GM18511 (cell line): ENCODE data around the gene ANKMY1.
A peak's percentile ranks its signal among the peaks of the same experiment; 100 is the strongest.
"Not testable (repeated sequence)": the region's sequence is repeated elsewhere in the genome, so short reads cannot be mapped to it uniquely, and the experiment has no call there.

Experiments
- ATAC-seq: cut with Tn5 transposase; IDR thresholded peaks from one replicate; pipeline ENCODE4 v1.9.1; 2021; ENCODE audit warnings: mild to moderate bottlenecking, moderate library complexity; ENCODE audit not compliant: unreplicated experiment

Gene ANKMY1

DNA sequence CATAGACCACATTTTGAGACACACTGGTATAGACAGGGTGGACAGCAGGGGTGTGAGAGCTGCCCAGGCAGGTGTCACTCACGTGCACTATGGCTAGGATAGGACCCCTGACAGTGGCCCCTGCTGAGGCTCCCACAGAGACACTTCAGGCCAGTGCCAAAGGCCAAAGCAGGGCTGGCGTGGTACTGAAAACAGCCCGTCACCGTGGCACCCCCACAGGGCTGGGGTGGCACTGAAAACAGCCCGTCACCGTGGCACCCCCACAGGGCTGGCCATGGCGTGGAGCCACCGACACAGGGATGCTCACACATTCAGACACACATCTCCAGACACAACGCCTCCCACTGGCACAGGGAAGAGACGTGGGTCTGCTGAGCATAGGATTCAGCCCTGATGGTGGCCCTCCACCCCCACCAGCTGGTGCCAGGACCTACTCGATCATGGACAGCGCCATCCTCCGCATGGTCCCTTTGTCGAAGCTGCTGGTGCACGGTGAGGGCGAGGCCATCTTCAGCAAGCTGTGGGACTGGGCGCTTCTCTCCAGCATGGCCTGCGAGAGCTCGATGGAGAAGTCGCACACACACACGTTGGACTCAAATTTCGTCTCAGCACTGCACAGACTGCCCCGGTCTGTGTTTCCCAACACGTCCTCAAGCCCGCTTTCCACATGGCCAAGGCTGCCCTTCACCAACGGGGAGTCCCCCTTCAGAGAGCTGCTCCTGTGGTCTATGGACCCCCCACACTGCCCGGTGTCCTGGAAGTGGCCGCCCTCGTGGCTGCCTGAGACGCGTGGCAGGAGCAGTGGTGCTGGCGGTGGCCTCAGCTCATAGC, 34.1 kb downstream of the ANKMY1 start:
- ATAC-seq: no peak

DNA sequence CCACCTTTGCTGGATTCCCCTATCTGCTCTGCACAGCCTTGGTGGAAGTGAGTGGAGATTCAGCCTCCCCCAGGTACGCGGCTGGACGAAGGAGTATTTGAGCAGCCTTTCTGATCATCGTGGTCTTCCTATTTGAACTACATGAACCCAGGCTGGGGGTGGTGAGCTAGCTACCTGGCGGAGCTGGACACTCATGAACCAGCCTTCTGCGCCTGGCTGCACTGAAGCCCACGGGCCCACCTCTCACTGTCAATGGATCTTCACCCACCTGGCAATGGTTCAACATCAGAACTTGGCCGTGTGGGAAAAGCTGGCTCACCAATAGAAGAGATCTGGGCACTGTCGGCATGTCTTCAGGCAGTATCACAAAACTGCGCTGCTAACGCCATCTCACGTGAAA, 35.4 kb downstream of the ANKMY1 start:
- ATAC-seq: no peak

DNA sequence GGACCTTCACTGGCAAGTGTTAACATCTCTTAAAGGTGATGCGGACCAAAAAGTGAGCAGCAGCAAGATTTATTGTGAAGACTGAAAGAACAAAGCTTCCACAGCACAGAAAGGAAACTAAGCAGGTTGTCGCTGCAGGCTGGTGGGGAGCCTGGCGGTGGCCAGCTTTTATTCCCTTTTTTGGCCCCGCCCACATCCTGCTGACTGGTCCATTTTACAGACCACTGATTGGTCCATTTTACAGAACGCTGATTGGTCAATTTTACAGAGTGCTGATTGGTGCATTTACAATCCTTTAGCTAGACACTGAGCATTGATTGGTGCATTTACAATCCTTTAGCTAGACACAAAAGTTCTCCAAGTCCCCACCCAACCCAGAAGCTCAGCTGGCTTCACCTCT, 35.9 kb downstream of the ANKMY1 start:
- not testable (repeated sequence) for ATAC-seq

DNA sequence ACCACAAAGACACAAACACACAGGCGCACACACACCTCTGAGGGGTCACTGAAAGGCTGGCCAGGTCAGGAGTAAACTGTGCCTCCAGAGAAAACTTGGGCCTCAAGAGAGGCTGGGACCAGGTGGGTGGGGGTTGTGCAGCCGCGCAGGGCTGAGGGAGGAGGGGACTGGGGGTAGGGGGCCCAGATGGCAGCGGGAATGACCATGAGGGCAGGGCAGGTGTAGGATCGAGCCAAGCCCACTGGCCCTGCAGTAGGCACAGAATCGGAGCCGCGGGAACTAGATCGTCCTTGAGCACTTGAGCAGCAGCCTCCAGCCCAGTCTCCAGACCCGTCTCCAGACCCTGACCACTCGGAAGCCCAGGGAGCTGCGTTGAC, 36.8 kb downstream of the ANKMY1 start:
- no peak for ATAC-seq

DNA sequence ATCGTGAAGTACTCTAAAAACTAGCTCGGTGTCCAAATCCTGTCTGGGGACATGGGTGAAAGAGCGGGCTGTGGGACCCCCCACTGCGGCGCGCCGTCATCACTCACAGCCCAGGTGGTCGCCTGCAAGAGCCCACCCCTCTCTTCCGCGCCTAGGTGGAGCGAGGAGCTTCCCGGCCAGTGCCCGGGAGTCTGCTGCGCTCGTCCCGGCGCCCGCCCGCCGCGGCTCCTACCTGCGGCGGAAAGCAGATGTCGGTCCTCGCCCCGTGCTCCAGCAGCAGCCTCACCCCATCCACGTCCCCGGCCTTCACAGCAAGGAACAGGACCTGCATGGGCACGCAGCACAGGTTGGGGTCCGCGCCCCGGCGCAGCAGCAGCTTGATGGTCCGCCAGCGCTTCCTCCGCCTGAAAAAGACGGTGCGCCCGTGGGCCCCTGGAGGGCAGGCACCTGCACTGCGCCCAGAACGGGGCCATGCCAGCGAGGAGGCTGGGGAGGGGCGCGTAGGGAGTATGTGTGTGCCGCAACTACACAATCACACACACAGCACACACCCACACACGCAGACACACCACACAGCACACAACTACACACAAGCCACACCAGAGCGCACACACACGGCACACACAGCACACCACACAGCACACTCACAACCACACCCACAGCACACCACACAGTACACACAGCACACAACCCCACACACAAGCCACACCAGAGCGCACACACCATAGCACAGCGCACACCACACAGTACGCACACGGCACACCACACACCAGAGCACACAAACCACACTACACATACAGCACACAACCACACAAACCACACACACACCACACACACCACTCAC, 37.4 kb downstream of the ANKMY1 start:
- no peak for ATAC-seq

DNA sequence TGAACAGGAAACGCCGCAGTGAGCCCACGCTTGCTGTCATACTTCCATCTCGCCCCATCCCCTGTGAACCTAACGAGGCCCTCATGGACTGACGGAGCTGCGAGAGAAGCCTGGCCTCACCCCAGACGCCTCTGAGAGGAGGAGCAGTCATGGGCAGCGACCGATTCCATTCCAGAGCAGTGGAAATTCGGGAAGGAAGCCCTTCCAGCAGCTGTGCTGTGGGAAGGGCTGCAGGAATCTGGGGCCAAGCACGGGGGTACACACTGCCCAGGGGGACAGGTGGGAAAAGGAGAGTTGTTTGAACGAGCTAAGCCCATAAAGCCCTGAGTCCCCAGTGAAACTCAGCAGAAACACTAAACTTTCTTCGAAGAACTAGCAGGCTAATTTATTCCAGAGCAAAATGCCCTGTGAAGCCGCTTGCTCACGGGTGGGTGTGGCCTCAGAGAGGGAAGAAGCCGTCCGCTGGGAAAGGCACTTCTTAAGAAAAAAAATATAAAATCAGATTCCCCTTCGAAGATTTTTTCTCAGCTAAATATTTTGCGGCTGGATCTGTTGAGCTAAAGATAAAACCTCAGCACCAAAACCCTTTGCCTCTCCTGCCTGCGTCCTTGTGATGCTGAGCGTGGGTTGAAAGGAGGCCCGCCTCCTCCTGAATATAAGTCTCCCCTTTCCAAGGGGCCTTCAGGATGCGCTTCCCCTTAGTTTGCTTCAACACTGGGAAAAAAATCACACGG, 38.2 kb downstream of the ANKMY1 start:
- no peak for ATAC-seq

DNA sequence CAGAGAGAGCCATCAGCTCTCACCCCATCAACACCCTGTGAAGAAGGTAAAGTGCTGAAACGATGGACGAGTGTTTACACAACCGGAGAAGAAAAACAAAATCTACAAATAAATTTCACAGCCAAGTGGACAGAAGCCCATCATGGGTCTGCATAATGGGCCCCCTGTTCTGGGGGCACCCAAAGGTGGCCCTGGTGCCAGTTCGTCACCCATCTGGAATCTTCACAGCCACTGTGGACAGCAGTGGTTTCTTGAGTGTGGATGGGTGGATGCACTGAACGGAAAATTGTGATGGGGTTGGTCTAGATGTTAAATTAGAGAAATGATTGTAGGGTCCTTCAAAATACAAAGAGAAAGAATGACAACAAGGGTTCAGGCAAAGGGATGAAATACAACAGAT, 38.8 kb downstream of the ANKMY1 start:
- ATAC-seq: no peak

DNA sequence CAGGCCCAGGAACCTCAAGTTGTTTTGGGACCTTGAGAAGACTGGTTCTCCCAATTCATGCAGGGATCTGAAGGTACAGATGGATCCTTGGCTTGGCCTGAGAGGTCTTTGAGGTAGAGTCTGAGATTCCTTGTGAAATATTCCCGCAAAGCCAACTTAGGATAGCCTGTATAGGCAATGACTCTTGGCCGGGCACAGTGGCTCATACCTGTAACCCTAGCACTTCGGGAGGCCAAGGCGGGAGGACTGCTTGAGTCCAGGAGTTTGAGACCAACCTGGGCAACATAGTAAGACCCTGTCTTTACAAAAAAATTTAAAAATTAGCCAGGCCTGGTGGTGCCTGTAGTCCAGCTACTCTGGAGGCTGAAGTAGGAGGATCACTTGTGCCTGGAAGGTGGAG, 40.4 kb downstream of the ANKMY1 start:
- no peak for ATAC-seq

DNA sequence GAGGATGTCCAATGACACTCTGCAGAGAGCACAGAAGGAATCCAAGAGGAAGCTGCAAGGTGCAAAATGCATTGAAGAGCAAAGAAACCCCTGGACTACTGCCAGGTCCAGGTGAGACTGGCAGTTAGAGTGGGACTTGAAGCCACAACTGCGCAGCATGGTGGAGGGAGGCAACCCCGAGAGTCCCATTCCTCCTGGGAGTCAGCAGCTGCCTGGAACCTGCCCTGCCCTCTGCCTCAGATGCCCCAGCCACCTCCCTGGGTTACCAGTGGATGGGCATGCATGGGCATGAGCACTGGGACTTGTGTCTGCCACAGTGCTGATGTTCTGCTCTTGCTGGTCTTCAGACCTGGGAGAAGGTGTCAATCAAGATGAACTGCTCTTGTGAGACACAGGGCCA, 43.2 kb downstream of the ANKMY1 start:
- ATAC-seq: no peak

DNA sequence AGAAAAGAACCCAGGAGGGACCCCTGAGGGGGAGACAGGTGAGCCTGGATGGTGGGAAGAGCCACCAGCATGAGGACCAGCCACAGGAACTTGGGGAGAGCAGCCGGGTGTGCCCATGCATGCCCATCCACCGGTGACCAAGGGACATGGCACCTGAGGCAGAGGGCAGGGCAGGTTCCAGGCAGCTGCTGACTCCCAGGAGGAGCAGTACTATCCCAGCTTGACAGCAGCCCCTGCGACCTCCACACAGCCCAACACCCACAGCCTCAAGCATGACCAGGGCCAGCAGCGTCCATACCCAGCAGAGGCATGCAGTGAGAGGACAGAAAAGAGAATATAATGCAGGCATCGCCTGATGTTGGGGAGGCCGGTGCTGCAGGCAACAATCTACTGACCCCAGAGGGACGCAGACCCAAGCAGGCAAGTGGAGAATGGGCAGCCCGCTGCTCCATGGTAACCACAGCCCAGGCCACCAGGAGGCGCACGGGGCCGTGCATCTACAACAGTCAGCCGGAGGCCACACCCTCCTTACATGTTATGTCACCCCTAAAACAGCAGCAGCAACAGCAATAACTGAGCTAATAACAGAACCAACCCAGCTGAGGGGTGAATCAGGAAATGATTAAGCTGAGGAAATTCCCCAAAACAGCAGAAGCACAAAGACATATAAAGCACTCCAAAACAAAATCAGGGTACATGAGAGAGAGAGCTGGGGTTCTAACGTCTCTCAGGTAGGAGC, 44.1 kb downstream of the ANKMY1 start:
- peak; percentile 98 for ATAC-seq

DNA sequence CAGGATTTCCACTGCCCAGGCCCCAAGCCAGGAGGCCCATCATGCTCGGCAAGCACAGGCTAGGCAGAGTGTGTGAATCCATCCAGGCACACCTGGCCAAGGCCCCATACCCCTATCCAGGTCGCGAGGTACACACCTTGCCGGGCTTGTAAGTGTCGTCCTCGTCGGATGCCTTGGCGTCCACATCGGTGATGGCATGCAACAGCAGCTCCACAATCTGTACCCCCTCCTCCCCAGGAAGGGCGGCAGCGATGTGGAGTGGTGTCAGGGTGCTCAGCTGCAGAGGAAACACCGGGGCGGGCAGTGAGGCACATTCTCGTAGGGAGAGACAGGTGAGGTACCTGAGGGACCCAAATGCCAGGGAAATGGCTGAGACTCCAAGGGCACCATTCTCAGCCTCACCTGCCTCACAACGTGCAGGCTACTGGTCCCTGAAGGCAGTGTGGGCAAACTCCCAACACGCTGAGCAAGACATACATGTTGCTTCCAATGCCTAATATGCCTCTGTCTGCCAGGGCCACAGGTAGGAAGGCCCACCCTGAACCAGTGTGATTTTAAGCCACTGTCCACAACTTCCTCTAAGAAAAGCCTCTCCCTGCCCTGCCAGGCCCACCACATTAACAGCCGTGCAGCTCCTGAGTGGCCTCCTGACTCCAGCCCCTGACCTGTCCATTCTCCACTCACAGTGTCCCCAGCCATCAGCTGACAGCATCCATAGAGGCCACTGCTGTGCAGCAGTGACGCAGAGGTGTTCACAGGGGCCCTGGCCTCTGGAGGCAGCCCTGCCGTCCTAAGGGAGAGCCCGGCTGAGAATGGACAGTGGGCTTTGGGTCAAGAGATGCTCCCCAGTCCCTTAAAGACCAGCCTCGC, 44.9 kb downstream of the ANKMY1 start:
- no peak for ATAC-seq

DNA sequence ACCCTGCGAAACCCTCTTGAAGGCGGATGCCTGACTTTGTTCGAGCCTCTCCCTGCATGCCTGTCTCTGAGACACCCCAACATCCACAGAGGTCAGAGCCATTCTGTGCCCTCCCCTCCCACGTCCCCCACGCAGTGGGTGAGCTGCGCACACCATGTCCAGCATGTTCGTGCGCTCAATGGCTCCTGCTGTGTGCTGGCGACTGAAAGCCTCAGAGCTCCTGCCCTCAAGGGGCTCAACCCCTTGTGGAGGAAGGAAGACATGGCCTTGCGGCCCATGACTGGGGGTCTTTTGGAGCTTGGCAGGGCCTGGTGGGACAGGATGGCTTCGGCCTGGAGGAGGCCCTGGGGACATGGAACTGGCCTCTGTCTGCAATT, 45.7 kb downstream of the ANKMY1 start:
- ATAC-seq: no peak

DNA sequence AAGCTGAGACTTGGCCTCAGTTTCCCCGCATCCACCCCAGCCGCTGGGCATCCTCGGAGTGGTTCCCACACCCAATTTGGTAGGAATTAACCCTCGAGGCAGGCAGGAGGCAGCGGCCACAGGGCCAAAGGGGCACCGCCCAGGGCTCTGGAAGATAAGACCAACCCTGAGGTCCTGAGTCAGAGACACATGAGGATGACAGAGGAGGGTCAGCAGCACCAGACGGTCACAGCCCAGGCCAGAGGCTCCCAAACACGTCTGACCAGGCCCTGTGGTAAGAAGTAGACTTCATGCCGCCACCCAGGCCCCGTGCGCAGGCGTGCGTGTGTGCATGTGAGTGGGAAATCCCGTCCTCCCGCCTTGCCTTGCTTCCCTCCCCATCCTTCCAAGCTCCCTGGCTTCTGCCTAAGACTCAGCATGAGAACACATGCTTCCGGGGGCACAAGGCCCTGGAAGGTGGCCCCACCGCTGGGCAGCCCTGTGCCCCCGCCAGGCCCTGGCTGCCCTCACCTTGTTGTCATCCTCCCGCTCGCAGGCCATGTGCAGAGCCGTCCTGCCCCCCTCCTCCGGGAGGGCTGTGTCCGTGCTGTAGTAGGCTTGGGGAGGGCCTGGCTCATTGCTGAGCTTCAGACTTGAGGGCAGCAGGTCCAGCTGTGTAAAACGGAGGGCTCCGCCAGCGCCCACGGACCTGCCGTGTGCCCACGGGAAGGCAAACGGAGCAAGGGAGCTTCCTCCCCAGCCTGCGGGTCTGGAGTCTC, 46.3 kb downstream of the ANKMY1 start:
- no peak for ATAC-seq

DNA sequence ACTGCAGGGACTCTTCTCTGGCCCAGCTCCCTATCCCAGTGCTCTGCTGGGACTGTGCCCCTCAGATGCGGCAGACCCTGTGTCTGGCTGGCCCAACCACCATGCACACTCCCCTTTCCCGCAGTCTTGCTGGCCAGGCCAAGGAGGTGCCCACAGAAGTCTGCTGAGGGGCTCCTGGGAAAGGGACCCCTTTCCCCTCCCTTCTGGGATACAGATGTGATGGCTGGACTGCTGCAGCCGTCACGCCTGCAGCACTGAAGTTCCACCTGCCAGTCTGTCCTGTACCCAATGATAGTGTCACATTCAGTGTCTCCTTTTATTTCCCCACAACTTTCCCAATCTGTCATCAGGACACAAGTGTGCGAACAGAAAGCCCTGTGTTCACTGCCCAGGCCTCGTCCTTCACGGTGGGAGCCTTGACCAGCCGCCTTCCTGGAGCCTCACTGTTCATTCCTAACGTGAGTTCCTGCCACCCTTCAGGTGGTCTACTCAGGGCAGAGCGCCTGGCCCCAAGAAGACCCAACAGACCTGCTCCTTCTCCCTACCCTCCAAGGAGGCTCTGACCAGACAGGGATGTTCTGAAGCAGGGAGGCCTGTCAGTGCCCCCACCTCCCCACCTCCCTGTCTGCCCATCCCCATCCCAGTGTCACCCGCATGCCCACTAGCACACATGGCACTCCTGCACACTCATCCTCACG, 47.1 kb downstream of the ANKMY1 start:
- ATAC-seq: no peak

DNA sequence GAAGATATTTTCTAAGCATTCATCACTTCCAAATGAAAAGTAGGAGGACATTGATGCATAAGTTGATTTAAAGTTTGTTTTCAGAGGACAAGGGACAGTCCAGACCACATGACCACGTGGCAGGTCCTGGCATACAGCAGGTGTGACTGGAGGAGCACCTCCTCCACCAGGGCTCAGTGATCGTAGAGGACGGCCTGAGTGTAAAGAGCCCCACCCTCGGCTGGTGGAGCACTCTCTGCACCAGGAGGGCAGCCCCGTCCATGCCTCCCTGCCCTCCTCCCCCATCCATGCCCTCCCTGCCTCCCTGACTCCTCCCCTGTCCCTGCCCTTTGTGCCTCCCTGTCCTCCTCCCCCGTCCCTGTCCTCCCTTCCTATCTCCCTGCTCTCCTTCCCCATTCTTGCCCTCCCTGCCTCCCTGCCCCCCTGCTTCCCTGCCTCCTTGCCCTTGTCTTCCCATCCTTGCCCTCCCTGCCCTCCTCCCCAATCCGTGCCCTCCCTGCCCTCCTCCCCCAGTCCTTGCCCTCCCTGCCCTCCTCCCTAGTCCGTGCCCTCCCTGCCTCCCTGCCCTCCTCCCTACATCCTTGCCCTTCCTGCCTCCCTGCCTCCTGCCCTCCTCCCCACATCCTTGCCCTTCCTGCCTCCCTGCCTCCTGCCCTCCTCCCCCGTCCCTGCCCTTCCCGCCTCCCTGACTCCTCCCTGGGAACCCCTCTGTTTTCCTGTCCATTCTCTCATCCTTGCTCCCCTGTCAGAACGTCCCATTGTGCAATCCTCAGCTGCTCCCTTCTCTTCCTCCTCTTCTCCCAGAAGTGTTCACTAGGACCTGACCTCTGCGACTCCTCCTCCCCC, 47.9 kb downstream of the ANKMY1 start:
- ATAC-seq: no peak

DNA sequence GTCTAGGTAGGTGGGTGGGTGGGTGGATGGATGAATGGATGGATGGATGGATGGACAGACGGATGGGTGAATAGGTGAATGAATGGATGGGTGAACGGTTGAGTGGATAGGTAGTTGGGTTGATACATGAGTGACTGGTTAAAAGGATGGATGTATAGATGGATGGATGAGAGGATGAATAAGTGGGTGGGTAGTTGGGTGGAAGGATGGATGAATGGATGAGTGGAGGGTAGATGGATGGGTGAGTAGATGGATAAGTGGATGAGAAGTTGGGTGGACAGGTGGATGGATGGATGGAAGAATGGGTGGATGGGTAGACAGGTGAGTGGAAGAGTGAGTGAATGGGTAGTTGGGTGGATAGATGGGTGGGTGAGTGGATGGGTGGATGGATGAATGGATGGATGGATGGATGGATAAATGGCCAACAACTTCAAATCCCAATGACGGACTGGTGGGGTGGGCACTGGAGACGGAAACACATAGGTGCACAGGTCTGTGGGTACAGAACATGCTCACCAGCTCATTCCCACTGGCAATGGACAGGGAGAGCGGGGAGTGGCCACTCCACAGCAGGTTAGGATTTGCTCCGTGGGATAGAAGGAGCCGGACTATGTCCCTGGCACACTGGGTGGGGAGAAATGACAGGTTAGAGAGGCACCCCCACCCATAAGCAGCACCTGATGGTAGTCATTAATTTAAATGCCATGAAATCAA, 48.8 kb downstream of the ANKMY1 start:
- no peak for ATAC-seq

DNA sequence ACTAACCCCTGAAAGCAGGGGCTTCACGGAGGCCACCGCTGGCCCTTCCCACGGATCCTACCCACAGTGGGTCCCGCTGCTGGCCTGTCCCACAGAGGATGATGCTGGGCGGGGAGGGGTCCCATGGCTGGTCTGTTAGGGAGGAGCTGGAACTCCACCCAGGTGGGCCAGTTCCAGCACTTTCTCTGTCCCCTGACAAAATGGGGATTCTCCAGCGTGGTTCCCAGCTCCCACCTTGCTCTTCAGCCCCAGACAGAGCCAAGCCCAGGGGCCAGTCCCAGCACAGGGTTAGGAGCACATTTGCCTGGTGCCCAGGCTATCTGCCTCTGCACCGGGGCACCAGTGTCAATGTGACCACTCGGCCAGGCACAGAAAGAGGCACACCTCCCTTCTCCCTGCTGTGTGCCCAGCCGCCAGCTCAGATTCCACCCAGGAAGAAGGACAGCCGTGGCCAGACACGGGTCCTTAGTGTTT, 50.0 kb downstream of the ANKMY1 start:
- no peak for ATAC-seq
